Astrocyte of the cerebellum (primary cell): ENCODE results near the gene ALDH1L1.

Source experiments
- DNase-seq: peaks from one replicate; pipeline ENCODE4 v3.0.0-alpha.2; 2011; ENCODE audit warnings: low read depth
- H3K4me3 ChIP-seq: 2 replicates; pipeline ENCODE4 v1.5.1; 2011; ENCODE audit warnings: mild to moderate bottlenecking, low read depth, low read length, moderate library complexity
- in situ Hi-C: cut with HindIII; loops from 2 replicates; pipeline ENCODE4 v1.10.0; 2017; ENCODE audit warnings: low sequenced_read_pairs
- TF ChIP-seq, protein P1 (sequence below): IDR thresholded peaks from 2 replicates; pipeline ENCODE4 v1.5.1; 2012; ENCODE audit warnings: low read length, low read depth, moderate library complexity, mild to moderate bottlenecking; ENCODE audit errors: missing control alignments

Gene ALDH1L1

DNA sequence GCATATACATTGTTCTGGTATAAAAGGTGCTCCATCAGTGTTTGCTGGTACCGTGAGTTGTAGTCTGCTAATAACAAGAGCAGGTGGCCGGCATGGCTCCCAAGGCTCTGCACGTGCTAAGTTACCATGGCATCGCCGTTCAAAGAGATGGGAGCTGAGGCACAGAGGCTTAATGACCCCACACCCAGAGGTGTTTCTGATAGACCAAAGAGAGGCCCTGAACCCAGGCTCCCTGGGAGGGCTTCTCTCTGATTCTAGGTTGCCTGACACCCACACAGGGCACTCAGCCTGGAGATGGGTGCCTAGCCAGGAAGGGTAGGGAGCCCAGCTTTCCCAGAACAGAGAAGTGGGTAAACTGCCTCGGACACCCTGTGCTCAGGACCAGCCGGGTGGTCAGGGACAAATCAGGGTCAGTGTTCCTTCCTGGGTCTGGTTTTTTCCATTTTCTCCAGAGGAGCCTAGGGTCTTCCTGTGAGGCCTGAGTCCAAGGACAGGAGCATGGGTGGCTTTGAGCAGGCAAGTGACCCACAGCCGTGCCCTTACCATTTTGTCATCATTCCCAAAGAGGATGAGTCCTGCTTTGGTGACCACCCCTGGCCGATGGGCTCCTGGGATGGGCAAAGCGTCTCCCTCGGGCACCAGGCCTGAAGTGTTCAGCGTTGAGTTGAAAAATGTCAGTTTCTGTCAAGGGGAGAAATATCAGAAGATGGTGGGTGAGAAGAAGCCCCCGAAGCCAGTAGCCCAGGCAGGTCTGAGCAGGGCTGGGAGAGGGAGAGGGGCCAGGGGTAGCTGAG is 27.3 kb downstream of the ALDH1L1 start:
- H3K4me3 ChIP-seq, result no peak overlapping the region
- DNase-seq, result no peak
- in situ Hi-C loops, result no loop called here
- TF ChIP-seq, protein P1, sequence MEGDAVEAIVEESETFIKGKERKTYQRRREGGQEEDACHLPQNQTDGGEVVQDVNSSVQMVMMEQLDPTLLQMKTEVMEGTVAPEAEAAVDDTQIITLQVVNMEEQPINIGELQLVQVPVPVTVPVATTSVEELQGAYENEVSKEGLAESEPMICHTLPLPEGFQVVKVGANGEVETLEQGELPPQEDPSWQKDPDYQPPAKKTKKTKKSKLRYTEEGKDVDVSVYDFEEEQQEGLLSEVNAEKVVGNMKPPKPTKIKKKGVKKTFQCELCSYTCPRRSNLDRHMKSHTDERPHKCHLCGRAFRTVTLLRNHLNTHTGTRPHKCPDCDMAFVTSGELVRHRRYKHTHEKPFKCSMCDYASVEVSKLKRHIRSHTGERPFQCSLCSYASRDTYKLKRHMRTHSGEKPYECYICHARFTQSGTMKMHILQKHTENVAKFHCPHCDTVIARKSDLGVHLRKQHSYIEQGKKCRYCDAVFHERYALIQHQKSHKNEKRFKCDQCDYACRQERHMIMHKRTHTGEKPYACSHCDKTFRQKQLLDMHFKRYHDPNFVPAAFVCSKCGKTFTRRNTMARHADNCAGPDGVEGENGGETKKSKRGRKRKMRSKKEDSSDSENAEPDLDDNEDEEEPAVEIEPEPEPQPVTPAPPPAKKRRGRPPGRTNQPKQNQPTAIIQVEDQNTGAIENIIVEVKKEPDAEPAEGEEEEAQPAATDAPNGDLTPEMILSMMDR, result no peak

DNA sequence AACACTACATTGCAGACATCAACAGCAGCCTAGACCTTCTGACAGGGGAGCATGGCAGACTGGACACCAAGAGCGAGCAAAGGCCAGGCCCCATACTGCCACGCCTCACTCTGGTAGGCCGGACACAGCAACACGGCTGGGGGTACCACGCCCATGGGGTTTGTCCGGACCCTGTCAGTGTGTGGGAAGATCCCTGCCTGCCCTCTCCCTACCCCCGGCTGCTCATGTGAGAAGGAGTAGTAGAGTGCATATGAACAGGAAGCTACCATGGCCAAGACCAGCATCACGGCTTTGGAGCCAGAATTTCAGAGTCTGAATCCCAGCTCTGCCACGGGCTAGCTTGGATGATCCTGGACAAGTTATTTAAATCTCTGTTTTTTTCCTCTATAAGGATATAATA is 27.9 kb downstream of the ALDH1L1 start:
- H3K4me3 ChIP-seq, result no peak overlapping the region
- in situ Hi-C loops, result no loop called here
- no peak for DNase-seq
- TF ChIP-seq, protein P1, result no peak

DNA sequence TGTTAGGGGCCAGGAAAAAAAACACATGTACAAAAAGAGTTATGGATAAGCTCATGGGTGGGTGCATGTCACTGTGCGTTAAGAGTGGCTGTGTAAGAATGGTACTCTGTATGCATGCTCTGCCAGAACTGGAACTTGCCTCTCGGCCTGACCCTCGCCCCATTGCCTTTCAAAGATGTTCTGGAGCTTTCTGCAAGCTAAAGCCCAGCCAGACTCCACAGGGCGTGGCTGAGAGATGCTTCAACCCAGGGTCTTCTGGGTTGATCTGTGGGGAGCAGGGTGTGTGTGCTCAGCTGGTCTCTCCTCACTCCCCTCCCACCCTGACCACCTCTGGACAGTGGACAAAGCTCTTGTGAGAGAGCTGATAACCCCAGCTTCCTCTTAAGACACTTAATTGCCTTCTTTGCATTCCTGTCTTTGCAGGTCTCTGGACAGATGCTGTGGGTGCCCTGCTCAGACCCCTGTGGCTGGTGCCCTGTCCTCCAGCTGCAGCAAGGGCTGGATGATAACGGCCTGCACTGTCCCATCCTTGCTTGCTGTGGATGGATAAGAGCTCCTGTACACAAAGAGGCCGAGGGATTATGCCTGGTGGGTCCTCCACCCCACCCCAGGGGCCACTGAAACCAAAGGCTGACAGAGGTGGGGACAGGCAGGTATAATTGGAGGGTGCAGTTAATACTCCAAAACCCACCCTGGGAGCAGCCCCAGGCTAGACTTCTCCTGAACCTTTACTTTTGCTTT is 28.7 kb downstream of the ALDH1L1 start:
- no peak for DNase-seq
- TF ChIP-seq, protein P1, result no peak
- no peak overlapping the region for H3K4me3 ChIP-seq
- in situ Hi-C loops, result no loop called here

DNA sequence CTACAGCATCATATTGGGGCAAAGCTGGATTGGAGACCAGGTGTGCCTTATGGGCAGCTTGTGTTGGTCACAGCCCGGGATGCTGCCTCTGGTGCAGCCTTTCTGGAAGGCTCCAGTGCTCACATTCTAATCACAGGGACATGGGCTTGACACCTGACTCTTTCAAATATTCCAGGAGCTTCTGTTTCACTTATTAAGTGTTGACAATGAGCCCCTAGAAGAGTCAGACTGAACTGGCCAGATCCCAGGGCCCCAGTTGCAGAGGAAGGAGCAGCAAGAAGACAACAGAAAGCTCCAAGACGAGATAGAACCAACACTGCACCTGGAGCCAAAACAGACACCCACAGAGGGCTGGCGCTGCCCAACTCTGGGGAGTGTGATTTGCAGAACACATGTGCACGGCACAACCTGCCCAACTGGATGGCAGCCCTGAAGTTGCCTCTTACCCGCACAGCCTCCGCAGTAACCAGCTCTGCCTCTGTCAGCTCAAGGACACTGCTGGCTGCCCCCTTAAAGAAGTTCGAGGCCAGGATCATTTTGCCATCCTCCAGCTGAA is 30.3 kb downstream of the ALDH1L1 start:
- TF ChIP-seq, protein P1, result no peak
- H3K4me3 ChIP-seq, result no peak overlapping the region
- in situ Hi-C loops, result no loop called here
- no peak for DNase-seq

DNA sequence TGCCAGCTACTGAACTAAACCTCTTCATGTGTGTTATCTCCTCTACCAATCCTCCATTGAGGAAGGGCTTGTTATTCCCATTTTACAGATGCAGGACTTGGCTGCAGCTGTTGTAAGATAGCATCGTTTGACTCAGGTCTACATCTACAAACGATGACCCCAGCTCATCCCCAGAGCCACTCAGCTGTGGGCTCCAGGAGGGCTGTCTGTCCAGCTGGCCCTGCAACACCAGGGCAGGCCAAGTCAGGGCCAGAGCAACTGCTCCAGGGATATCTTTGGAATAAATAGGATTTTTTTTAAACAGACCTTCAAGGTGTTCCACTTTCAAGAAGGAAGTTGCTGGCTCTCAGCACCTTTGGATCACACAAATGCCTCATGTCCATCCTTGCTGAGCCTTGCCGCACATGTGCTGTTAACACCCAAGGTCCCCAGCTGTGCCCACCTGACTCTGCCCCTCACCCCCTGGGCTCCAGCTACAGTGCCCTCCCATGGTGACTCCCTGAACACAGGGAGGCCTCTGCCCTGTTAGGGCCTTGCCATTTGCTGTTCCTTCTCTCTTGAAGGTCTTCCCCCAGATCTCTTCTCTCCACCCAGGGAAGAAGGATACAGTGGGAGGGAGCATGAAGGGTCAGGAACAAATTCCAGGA is 31.0 kb downstream of the ALDH1L1 start:
- DNase-seq, result no peak
- TF ChIP-seq, protein P1, result no peak
- no peak overlapping the region for H3K4me3 ChIP-seq
- in situ Hi-C loops, result no loop called here

DNA sequence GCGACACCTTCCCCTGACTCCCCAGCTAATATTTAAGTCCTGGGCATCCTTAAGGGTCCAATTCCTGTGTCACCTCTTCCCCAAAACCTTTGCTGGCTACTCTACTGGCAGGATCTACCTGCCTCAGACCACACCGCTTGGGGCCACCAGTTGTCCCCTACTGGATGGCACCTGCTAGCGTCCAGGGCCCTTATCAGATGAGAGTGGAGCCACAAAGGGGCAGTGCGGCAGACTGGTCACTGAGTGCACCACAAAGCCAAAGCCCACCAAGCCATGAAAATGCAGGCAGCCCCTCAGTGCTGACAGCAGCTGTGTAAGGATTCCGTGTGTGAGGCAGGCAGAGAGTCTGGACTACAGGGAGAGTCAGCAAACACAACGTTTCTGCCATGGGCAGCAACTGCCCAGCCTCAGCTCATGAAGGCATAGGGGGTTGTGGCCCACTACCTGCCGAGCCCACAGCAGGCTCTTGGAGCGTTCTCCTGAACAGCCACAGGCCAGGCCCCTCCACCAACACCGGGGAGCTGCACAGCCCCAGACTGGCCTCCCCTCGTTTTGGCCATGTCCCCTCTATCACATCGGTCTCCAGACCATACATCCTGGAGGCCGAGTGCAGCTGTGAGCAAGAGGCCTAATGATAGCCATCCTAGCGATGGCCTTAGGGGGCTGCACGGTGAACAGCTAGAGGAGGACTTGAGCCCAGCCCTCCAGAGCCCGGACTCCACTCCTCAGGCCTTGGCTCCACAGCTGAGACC is 32.3 kb downstream of the ALDH1L1 start:
- no peak for DNase-seq
- no peak overlapping the region for H3K4me3 ChIP-seq
- TF ChIP-seq, protein P1, result no peak
- in situ Hi-C loops, result no loop called here
